Immature natural killer cell (primary cell): ENCODE data around the gene RAX2. TPM values are rescaled to one million over a fixed set of nuclear protein-coding genes. Genes with fewer than 3 reads are reported as not detected.

Source experiments
- DNase-seq, 3 donors: peaks; one replicate each; pipeline ENCODE4 v3.0.0; 2022; ENCODE audit warnings: mixed read lengths in 1 of 3
- H3K27ac Mint-ChIP-seq, 6 donors: one replicate each; pipeline ENCODE4 v1.8.0; 2020; ENCODE audit warnings: mixed read lengths in 6 of 6, mild to moderate bottlenecking in 5 of 6, inconsistent platforms in 4 of 6, moderate library complexity in 3 of 6
- H3K27me3 Mint-ChIP-seq, 3 donors: one replicate each; pipeline ENCODE4 v1.8.0; 2020 to 2021; ENCODE audit warnings: low read depth in 3 of 3, mild to moderate bottlenecking in 3 of 3, mixed read lengths in 3 of 3, moderate library complexity in 3 of 3, inconsistent platforms in 1 of 3
- H3K36me3 Mint-ChIP-seq, 3 donors: one replicate each; pipeline ENCODE4 v1.8.0; 2020; ENCODE audit warnings: mixed read lengths in 3 of 3, inconsistent platforms in 2 of 3, mild to moderate bottlenecking in 2 of 3
- H3K4me1 Mint-ChIP-seq, 2 donors: one replicate each; pipeline ENCODE4 v1.8.0; 2020; ENCODE audit warnings: inconsistent platforms in 2 of 2, mild to moderate bottlenecking in 2 of 2, mixed read lengths in 2 of 2, moderate library complexity in 1 of 2
- H3K4me3 Mint-ChIP-seq, 5 donors: one replicate each; pipeline ENCODE4 v1.8.0; 2020; ENCODE audit warnings: mild to moderate bottlenecking in 5 of 5, mixed read lengths in 5 of 5, inconsistent platforms in 3 of 5, moderate library complexity in 3 of 5
- H3K9me3 Mint-ChIP-seq, 6 donors: one replicate each; pipeline ENCODE4 v1.8.0; 2020; ENCODE audit warnings: mild to moderate bottlenecking in 6 of 6, mixed read lengths in 6 of 6, inconsistent platforms in 4 of 6, moderate library complexity in 3 of 6
- polyA plus RNA-seq, 3 donors: library from polyadenylated mRNA; unstranded; fragments of 300-500 nt; fragmentation: Illumina TruSeq; gene quantifications; one replicate each; pipeline ENCODE4 v1.2.3, GENCODE V29; 2021

Gene RAX2
- polyA plus RNA-seq, 3 donors from 2014 or later, result not detected

DNA sequence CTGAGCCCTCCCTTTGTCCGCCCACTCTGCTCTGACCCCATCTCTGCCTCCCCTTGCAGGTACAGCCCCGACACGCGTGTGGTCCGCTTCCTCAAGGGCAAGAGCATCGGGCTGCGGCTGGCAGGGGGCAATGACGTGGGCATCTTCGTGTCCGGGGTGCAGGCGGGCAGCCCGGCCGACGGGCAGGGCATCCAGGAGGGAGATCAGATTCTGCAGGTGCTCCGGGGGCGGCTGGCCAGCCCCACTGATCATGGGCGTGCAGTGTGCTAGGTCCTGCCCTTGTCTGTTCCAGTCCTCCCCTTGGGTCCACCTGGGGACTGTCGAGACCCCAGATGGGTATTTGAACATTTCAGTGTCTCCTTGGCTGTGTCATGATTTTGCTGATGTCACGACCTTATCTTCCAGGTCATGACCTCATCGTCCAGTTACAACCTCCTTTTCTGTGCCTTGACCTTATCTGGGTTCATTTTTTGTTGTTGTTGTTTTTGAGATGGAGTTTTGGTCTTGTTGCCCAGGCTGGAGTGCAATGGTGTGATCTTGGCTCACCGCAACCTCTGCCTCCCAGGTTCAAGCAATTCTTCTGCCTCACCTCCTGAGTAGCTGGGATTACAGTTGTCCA is 35.8 kb downstream of the RAX2 start:
- no peaks in the 10 kb centered on the region for H3K9me3 Mint-ChIP-seq
- peaks cover 0 to 5% (median 4%) of the 10 kb centered on the region in 3 donors for H3K27me3 Mint-ChIP-seq
- H3K36me3 Mint-ChIP-seq, result no peaks in the 10 kb centered on the region
- H3K27ac Mint-ChIP-seq, result no peak overlapping the region
- H3K4me3 Mint-ChIP-seq, result no peak overlapping the region
- DNase-seq, result no peak
- H3K4me1 Mint-ChIP-seq, result peaks cover 0 to 4% of the 10 kb centered on the region in 2 donors

DNA sequence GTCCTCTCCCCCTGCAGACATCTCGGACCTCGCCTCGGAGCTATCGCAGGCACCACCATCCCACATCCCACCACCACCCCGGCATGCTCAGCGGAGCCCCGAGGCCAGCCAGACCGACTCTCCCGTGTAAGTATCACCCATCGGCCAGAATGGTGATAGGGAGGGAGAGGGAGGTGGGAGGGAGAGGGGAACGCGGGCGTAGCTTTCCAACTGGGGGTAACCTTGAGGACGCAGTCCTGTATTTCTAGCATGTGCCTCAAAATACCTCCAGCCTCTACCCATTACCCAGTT is 37.8 kb downstream of the RAX2 start:
- no peaks in the 10 kb centered on the region for H3K9me3 Mint-ChIP-seq
- H3K27me3 Mint-ChIP-seq, result peaks cover 0 to 2% (median 2%) of the 10 kb centered on the region in 3 donors
- H3K4me3 Mint-ChIP-seq, result no peak overlapping the region
- H3K4me1 Mint-ChIP-seq, result peaks cover 0 to 4% of the 10 kb centered on the region in 2 donors
- peak overlapping the region in 1 of 6 donors; percentile 73 for H3K27ac Mint-ChIP-seq
- H3K36me3 Mint-ChIP-seq, result no peaks in the 10 kb centered on the region
- no peak for DNase-seq

DNA sequence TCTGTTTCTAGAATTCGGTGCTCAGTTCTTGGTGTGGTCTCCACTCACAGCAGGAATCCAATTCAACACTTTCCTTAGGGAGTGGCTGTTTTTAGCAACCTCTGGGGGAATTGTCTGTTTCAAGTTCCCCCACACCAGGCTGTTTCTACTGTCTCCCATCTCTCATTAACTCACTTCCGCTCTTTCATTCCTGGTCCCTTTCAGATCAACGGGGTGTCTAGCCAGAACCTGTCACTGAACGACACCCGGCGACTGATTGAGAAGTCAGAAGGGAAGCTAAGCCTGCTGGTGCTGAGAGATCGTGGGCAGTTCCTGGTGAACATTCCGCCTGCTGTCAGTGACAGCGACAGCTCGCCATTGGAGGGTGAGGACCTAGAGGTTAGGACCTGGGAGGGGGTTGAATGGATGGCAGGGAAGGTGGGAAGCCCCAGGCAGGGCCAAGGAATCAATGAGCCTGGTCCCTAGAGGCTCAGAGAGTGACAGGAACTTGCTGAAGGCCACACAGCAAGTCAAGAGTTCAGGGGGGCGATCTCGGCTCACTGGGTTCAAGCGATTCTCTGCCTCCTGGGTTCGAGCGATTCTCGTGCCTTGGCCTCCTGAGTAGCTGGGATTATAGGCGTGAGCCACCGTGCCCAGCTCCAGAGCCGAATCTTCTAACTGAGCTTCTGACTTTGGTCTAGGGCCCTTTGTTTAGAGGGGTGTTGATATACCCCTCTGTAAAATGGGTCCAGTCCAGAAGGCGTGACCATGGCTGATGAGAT is 38.3 kb downstream of the RAX2 start:
- H3K4me1 Mint-ChIP-seq, result no peaks in the 10 kb centered on the region
- H3K36me3 Mint-ChIP-seq, result no peaks in the 10 kb centered on the region
- no peak for DNase-seq
- no peak overlapping the region for H3K4me3 Mint-ChIP-seq
- H3K27ac Mint-ChIP-seq, result peak overlapping the region in 1 of 6 donors; percentile 73
- peaks cover 0 to 2% (median 2%) of the 10 kb centered on the region in 3 donors for H3K27me3 Mint-ChIP-seq
- no peaks in the 10 kb centered on the region for H3K9me3 Mint-ChIP-seq

DNA sequence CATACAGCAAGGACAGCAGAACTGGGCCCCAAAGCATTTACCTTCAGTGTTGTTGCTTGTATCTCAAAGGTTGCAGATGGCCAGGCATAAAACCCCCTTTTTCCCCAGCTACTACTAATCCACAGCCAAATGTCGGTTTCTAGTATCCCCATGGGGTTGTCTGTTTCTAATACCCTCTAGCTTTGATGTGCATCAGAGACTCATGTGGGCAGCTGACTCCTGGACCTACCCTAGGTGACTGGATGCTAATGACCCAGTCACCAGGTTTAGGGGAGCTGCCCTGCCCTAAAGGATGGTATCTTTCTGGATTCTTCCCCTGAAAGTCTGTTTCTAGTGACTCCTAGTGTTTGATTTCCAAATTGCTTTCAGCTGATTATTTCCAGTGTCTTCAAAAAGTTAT is 39.9 kb downstream of the RAX2 start:
- DNase-seq, result no peak
- Mint-ChIP-seq H3K36me3 (no peaks in the 10 kb centered on the region), H3K27me3 (peaks cover 0 to 2% (median 0%) of the 10 kb centered on the region in 3 donors), H3K9me3 (no peaks in the 10 kb centered on the region), H3K27ac (no peak overlapping the region), H3K4me1 (no peaks in the 10 kb centered on the region), H3K4me3 (no peak overlapping the region)

DNA sequence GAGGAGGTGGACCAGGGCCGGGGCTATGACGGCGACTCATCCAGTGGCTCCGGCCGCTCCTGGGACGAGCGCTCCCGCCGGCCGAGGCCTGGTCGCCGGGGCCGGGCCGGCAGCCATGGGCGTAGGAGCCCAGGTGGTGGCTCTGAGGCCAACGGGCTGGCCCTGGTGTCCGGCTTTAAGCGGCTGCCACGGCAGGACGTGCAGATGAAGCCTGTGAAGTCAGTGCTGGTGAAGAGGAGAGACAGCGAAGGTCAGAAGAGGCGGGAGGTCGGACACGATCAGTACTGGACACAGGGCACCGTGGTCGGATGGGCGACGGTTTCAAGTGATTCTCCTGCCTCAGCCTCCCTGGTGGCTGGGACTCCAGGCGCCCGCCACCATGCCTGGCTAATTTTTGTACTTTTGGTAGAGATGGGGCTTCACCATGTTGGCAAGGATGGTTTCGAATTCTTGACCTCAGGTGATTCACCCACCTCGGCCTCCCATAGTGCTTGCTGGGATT is 41.5 kb downstream of the RAX2 start:
- no peak for DNase-seq
- Mint-ChIP-seq H3K4me3 (no peak overlapping the region), H3K9me3 (no peaks in the 10 kb centered on the region), H3K27ac (no peak overlapping the region), H3K36me3 (no peaks in the 10 kb centered on the region), H3K27me3 (peaks cover 0 to 2% (median 0%) of the 10 kb centered on the region in 3 donors), H3K4me1 (no peaks in the 10 kb centered on the region)

DNA sequence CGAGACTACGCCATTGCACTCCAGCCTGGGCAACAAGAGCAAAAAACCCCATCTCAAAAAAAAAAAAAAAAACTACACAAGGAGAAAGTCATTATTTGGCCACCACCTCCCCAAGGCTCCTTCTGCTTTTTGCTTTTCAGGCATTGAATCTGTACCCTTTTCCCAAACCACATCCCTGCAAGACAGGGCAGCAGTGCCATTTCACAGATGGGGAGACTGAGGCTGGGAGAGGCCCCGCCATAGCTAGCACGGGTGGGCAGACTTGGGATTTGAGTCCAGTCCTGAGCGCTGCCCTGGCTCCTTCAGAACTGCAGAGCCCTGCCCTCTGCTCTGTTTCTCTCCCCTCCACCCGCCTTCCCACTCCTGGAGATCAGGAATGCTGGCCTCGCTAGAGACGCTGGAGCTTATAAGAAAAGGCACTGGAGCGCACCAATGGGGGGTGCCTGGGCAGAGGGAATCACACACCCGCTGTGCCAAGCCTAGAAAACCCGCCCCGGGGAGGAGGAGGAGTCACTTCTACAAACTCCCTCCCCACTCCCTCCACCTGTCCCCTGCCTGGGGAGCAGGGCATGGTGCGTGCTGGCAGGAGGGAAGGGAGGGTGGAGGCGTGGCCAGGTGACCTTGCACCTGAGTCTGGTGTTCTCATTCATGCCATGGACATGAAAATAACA is 46.3 kb downstream of the RAX2 start:
- H3K27ac Mint-ChIP-seq, result no peak overlapping the region
- no peak for DNase-seq
- no peak overlapping the region for H3K4me3 Mint-ChIP-seq
- peaks cover 2 to 11% (median 7%) of the 10 kb centered on the region in 3 donors for H3K27me3 Mint-ChIP-seq
- H3K4me1 Mint-ChIP-seq, result peaks cover 5 to 10% of the 10 kb centered on the region in 2 donors
- H3K9me3 Mint-ChIP-seq, result no peaks in the 10 kb centered on the region
- H3K36me3 Mint-ChIP-seq, result no peaks in the 10 kb centered on the region

DNA sequence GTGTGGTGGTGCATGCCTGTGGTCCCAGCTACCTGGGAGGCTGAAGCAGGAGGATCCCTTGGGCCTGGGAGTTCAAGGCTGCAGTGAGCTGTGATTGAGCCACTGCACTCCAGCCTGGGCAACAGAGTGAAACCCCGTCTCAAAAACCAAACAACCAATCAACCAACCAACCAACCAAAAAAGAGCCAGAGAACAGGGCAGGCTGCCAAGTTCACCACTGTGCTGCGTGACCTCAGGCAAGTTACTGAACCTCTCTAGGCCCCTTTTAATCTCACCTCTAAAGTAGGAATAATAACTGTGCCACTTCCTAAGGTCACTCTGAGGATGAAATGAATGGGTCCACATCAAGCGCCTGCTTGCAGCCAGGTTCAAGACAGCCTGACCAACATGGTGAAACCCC is 46.9 kb downstream of the RAX2 start:
- Mint-ChIP-seq H3K9me3 (no peaks in the 10 kb centered on the region), H3K27me3 (peaks cover 2 to 11% (median 11%) of the 10 kb centered on the region in 3 donors), H3K27ac (no peak overlapping the region), H3K36me3 (no peaks in the 10 kb centered on the region), H3K4me1 (peaks cover 5 to 10% of the 10 kb centered on the region in 2 donors), H3K4me3 (no peak overlapping the region)
- no peak for DNase-seq

DNA sequence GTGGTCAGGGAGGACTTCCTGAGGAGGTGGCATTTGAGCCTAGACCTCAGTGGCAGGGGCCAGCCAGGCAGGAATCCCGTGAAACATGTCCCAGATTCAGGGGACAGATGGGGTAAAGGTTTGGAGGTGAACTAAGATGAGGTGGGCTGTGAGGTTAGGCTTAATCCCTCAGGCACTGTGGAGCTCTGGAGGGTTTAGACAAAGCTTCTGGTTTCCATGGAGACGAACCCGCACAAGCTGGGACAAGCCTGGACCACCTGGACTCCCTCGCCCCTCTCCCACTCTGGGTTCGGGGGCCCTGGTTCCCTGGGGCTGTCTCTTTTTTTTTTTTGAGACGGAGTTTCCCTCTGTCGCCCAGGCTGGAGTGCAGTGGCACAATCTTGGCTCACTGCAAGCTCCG is 48.1 kb downstream of the RAX2 start:
- H3K36me3 Mint-ChIP-seq, result no peaks in the 10 kb centered on the region
- H3K27me3 Mint-ChIP-seq, result peaks cover 5 to 15% (median 11%) of the 10 kb centered on the region in 3 donors
- DNase-seq, result no peak
- no peak overlapping the region for H3K4me3 Mint-ChIP-seq
- no peaks in the 10 kb centered on the region for H3K9me3 Mint-ChIP-seq
- peaks cover 5 to 14% of the 10 kb centered on the region in 2 donors for H3K4me1 Mint-ChIP-seq
- no peak overlapping the region for H3K27ac Mint-ChIP-seq

DNA sequence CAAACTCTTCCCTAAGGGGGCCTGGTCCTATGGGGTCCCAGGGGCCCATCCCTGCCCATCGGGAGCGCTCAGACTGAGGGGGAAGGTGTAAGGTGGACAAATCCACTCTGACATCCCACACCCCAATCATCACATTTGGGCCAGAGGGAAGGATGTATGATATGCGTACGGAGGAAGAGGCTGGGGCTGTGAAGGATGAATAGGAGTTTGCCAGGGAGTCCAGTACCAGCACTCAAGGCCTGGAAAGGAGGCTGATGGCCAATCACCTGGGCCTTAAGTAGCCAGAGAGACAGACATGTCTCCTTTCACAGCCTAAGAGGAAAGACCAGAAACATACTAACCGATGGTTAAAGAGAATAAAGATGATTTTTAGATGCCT is 48.9 kb downstream of the RAX2 start:
- Mint-ChIP-seq H3K27ac (no peak overlapping the region), H3K4me3 (peak overlapping the region in 2 of 5 donors; percentile 1 to 3), H3K27me3 (peaks cover 5 to 15% (median 11%) of the 10 kb centered on the region in 3 donors), H3K9me3 (no peaks in the 10 kb centered on the region), H3K4me1 (peaks cover 5 to 14% of the 10 kb centered on the region in 2 donors), H3K36me3 (no peaks in the 10 kb centered on the region)
- no peak for DNase-seq

DNA sequence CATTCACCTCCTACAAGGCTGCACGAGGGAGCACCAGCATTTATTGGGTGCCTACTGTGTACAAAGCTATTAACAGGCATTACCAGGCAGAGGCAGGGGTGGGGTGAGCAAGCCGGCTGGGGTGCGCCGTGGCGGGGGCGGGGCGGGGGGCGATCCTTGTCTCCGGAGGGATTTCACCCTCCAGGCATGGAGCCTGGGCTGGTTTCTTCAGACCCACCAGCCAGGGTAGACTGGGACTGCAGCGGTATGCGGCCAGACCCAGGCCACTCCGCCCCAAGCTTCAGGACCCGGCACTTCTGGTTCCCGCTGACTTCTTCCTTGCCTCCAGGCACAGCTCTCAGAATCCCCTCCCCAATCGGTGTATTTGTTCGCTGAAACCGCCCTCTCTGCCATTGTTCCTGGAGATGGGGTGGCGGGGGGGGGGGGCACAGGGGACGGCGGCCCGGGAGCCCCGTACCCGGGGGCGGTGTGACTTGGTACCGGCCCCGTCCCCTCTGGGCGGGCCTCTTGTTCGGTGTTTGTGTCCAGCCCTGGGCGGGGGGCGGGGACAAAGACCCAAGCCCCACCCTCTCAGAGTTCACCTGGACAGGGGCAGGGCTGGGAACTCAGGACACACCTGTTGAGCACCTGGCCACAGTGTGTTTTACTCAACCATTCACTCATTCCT is 49.5 kb downstream of the RAX2 start:
- Mint-ChIP-seq H3K4me1 (peaks cover 5 to 14% of the 10 kb centered on the region in 2 donors), H3K27ac (peak overlapping the region in 1 of 6 donors; percentile 28), H3K27me3 (peaks cover 5 to 15% (median 11%) of the 10 kb centered on the region in 3 donors), H3K9me3 (no peaks in the 10 kb centered on the region), H3K36me3 (no peaks in the 10 kb centered on the region), H3K4me3 (peak overlapping the region in 3 of 5 donors; percentile 21 to 42 (median 42))
- DNase-seq, result no peak

DNA sequence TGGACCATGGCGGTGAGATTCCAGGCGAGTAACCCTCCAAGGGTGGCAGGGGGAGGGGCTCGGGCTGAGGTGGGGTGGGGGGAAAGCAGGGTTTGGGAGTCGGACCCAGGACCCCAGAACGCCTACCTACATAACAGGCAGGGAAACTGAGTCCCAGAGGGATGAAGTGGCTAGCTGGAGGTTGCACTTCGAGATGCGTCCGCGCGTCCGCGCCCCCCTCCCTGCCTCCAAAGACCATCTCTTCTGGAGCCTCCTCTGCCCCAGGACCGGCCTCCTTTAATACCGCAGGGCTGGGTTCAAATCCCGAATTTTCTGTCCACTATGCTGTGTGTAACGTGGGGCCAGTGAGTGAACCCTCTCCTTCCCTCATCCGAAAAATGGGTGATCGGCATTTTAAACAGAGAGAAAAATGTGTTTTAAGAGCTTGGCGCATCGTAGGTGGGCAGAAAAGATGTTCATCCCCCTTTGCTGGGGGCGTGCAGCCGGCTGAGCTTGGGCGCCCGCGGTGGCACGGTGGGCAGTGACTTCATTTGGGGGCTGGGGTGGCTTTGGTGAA is 50.1 kb downstream of the RAX2 start:
- Mint-ChIP-seq H3K9me3 (no peaks in the 10 kb centered on the region), H3K4me3 (peak overlapping the region in 4 of 5 donors; percentile 21 to 42 (median 36)), H3K4me1 (peaks cover 5 to 14% of the 10 kb centered on the region in 2 donors), H3K36me3 (no peaks in the 10 kb centered on the region), H3K27ac (peak overlapping the region in 1 of 6 donors; percentile 28), H3K27me3 (peaks cover 5 to 15% (median 11%) of the 10 kb centered on the region in 3 donors)
- no peak for DNase-seq

DNA sequence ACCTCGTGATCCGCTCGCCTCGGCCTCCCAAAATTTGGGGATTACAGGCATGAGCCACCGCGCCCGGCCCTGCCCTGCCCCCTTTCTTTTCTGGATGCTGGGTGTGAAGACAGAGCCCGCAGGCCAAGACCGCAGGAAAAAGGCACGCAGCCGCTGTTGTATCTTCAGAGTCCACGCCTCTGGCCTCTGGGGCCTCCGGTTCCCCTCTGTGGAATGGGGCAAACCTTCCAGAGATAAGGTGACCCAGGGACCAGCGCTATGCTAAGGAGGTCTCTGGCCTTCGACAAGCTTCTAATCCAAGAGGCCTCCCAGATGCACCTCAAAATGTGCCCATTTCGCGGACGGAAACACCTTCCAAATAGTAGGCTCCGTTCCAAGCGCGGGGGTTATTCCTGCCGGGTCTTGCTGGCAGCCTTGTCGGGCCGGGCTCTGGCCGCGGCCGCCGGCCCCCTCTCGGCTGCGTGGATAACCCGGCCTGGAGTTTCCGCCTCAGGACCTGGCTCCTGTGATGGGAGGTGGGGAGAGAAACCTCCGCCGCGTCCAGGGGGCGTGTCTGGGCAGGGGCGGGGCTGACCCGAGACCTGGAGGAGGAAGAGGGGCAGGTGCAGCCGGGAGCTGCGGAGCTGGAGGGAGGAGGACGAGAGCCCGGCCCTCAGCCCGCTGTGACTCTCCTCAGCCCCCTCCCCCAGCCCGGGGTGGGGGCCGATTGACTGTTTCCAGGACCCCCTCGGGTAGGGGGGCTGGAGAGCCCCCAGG is 50.7 kb downstream of the RAX2 start:
- Mint-ChIP-seq H3K36me3 (no peaks in the 10 kb centered on the region), H3K4me1 (peaks cover 5 to 14% of the 10 kb centered on the region in 2 donors), H3K27me3 (peaks cover 5 to 15% (median 11%) of the 10 kb centered on the region in 3 donors), H3K9me3 (no peaks in the 10 kb centered on the region), H3K4me3 (peak overlapping the region in 4 of 5 donors; percentile 53 to 68 (median 56)), H3K27ac (no peak overlapping the region)
- DNase-seq, result peak; percentile 76 to 79 (median 77)
